ENCODE results near the gene WASL. TPM values are rescaled to one million over a fixed set of nuclear protein-coding genes. Genes with fewer than 3 reads are reported as not detected.

WASL gene
- polyA plus RNA-seq, 1 donor (not counting 4 experiments of a cell fraction or from before 2014, with no cell fraction given): 17.5 TPM

DNA sequence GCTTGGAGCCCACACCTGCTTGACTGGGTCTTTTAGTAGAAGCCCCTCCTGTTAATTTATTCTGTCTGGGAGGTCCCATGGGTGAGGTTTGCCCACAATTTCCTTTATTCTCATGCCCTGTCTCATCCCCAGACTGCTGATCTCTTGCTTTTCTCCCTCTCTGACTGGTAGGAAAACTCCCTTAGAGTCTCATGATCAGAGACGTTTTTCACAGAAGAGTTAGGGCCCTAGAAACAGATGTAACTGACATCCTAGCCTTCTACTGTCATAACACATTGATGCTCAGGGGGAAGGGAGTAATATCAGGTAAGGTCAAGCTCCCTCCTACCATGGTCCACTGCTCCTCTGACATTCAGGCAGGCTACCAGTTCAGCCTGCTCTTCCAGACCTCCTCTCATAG lies 43.7 kb upstream of the WASL start:
- Histone ChIP-seq H3K27ac (ENCODE audit: control insufficient read depth, insufficient read depth, low read length) (no peak overlapping the region), H3K79me2 (ENCODE audit: control insufficient read depth, insufficient read depth, low read length) (no peaks in the 10 kb centered on the region), H3K36me3 (ENCODE audit: control insufficient read depth in 2 of 2, extremely low read depth in 1 of 2, insufficient read depth in 2 of 2, low read length in 2 of 2) (no peaks in the 10 kb centered on the region), H3K9me1 (ENCODE audit: control insufficient read depth, extremely low read depth, insufficient read depth, low read length) (no peaks in the 10 kb centered on the region), H3K9ac (ENCODE audit: control insufficient read depth, extremely low read depth, insufficient read depth, low read length) (no peak overlapping the region), H4K20me1 (ENCODE audit: control insufficient read depth, extremely low read depth, insufficient read depth, low read length) (no peaks in the 10 kb centered on the region), H2AFZ (ENCODE audit: control insufficient read depth, low read length) (no peak overlapping the region), H3K27me3 (ENCODE audit: control insufficient read depth, extremely low read depth, insufficient read depth, low read length) (no peaks in the 10 kb centered on the region), H3K4me2 (ENCODE audit: control insufficient read depth, extremely low read depth, insufficient read depth, low read depth, low read length) (no peak overlapping the region), H3K9me3 (ENCODE audit: control insufficient read depth, low read depth, low read length) (no peaks in the 10 kb centered on the region), H3K4me1 (ENCODE audit: control insufficient read depth, extremely low read depth, insufficient read depth, low read length) (peaks cover 8% of the 10 kb centered on the region), H3K4me3 (ENCODE audit: control insufficient read depth in 2 of 3, extremely low read depth in 1 of 3, insufficient read depth in 2 of 3, low read depth in 1 of 3, low read length in 3 of 3) (no peak overlapping the region)
- TF ChIP-seq, protein P1, sequence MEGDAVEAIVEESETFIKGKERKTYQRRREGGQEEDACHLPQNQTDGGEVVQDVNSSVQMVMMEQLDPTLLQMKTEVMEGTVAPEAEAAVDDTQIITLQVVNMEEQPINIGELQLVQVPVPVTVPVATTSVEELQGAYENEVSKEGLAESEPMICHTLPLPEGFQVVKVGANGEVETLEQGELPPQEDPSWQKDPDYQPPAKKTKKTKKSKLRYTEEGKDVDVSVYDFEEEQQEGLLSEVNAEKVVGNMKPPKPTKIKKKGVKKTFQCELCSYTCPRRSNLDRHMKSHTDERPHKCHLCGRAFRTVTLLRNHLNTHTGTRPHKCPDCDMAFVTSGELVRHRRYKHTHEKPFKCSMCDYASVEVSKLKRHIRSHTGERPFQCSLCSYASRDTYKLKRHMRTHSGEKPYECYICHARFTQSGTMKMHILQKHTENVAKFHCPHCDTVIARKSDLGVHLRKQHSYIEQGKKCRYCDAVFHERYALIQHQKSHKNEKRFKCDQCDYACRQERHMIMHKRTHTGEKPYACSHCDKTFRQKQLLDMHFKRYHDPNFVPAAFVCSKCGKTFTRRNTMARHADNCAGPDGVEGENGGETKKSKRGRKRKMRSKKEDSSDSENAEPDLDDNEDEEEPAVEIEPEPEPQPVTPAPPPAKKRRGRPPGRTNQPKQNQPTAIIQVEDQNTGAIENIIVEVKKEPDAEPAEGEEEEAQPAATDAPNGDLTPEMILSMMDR (optimal IDR thresholded peaks at IDR 0.05 in 1 of 3, IDR thresholded peaks at IDR 0.05 in 1 of 3, conservative IDR thresholded peaks at IDR 0.05 in 1 of 3; ENCODE audit: extremely low read depth in 1 of 3, insufficient read depth in 2 of 3, low read length in 3 of 3): no peak
- no peak for TF ChIP-seq EZH2 (IDR thresholded peaks at IDR 0.05; ENCODE audit: low read length)
- DNase-seq (ENCODE audit: low read depth, low spot score) (no peak), FAIRE-seq (no peak)
- dilution Hi-C loops (cut with MboI; ENCODE audit: extremely low pct_ligation_motif_present, low sequenced_read_pairs): no loop called here

DNA sequence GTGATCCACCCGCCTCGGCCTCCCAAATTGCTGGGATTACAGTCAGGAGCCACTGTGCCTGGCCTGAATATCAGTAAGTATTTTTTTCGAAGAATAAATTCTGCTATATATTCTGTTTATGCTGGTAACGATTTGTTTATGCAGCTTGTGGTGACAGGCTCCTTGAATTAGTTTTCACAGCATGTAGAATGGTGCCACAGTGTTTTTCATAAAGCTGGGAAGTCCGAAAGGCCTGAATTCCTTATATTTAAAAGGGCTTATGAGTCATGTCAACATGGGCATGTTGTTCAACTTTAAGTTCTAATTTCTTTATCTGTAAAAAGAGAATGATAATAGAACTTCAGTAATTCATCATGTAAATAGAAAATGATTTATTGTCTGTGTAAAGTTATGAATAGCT lies 42.2 kb upstream of the WASL start:
- Histone ChIP-seq H3K36me3 (ENCODE audit: control insufficient read depth in 2 of 2, extremely low read depth in 1 of 2, insufficient read depth in 2 of 2, low read length in 2 of 2) (no peaks in the 10 kb centered on the region), H3K79me2 (ENCODE audit: control insufficient read depth, insufficient read depth, low read length) (no peaks in the 10 kb centered on the region), H3K27me3 (ENCODE audit: control insufficient read depth, extremely low read depth, insufficient read depth, low read length) (no peaks in the 10 kb centered on the region), H3K9ac (ENCODE audit: control insufficient read depth, extremely low read depth, insufficient read depth, low read length) (no peak overlapping the region), H3K4me3 (ENCODE audit: control insufficient read depth in 2 of 3, extremely low read depth in 1 of 3, insufficient read depth in 2 of 3, low read depth in 1 of 3, low read length in 3 of 3) (no peak overlapping the region), H3K4me1 (ENCODE audit: control insufficient read depth, extremely low read depth, insufficient read depth, low read length) (peaks cover 7% of the 10 kb centered on the region), H3K27ac (ENCODE audit: control insufficient read depth, insufficient read depth, low read length) (no peak overlapping the region), H4K20me1 (ENCODE audit: control insufficient read depth, extremely low read depth, insufficient read depth, low read length) (no peaks in the 10 kb centered on the region), H2AFZ (ENCODE audit: control insufficient read depth, low read length) (no peak overlapping the region), H3K9me3 (ENCODE audit: control insufficient read depth, low read depth, low read length) (no peaks in the 10 kb centered on the region), H3K9me1 (ENCODE audit: control insufficient read depth, extremely low read depth, insufficient read depth, low read length) (no peaks in the 10 kb centered on the region), H3K4me2 (ENCODE audit: control insufficient read depth, extremely low read depth, insufficient read depth, low read depth, low read length) (no peak overlapping the region)
- no peak for DNase-seq (ENCODE audit: low read depth, low spot score)
- dilution Hi-C loops (cut with MboI; ENCODE audit: extremely low pct_ligation_motif_present, low sequenced_read_pairs): no loop called here
- FAIRE-seq: no peak
- TF ChIP-seq EZH2 (IDR thresholded peaks at IDR 0.05; ENCODE audit: low read length): no peak
- TF ChIP-seq, protein P1 (optimal IDR thresholded peaks at IDR 0.05 in 1 of 3, IDR thresholded peaks at IDR 0.05 in 1 of 3, conservative IDR thresholded peaks at IDR 0.05 in 1 of 3; ENCODE audit: extremely low read depth in 1 of 3, insufficient read depth in 2 of 3, low read length in 3 of 3): no peak
